GM18511 (cell line): ENCODE results near the gene VWA8.
"Not testable (repeated sequence)": the region's sequence is repeated elsewhere in the genome, so short reads cannot be mapped to it uniquely, and the experiment has no call there.

Experiments
- ATAC-seq: cut with Tn5 transposase; IDR thresholded peaks from one replicate; pipeline ENCODE4 v1.9.1; 2021; ENCODE audit warnings: mild to moderate bottlenecking, moderate library complexity; ENCODE audit not compliant: unreplicated experiment

Gene VWA8

DNA sequence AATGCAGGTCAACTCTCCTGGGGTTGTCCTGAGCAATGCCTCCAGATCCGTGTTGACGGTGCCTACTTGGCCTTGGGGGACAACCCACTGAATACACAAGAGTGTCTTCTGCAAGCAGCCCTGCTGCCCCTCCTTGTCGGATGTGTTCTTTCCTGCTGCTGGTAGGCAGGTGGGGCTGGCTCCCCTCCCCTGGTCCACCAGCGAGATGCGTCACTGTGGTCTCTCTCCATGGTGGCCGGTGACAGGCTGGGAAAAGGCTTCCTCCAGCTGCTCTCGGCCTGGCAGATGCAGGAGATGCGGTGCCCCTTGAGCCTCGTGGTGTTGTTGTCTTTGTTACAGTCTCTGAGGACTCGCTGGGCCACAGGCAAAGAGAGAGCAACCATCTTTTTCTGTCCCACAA is 418.6 kb downstream of the VWA8 start:
- no peak for ATAC-seq

DNA sequence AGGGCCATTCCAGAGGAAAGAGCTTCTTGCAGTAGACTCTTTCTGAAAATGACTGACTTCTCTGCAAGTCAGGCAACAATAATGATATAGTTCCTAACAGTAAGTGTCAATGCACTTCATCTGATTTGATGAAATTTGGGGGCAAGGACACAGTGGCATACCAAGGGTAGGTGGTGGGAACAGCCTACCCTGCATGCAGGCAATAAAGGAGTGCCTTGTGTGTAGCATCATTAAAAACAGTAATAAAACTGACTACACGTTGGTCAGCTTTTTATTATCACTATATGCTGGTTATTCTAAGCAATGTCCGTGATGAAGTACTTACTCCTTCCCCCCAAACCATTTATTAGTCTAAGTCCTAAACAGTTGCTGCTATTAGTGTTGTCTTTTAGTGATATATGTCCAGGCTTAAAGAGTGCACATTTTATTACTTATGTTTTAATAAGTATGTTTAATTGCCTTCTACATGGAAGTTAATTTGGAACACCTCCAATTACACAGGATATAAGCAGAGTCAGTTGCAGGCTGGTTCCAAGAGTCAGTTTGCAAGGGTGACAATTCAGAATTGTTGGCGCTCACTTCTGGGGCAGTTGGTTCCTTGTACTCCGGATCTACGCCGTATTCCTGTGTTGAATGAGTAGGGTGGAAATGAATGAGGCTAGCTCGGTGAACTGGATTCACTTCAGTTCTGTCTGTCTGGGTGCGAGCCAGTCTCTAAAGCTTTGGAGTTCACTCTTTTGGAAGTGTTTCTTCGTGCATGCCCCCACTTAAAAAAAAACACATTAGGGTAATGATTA is 419.6 kb downstream of the VWA8 start:
- ATAC-seq = no peak

DNA sequence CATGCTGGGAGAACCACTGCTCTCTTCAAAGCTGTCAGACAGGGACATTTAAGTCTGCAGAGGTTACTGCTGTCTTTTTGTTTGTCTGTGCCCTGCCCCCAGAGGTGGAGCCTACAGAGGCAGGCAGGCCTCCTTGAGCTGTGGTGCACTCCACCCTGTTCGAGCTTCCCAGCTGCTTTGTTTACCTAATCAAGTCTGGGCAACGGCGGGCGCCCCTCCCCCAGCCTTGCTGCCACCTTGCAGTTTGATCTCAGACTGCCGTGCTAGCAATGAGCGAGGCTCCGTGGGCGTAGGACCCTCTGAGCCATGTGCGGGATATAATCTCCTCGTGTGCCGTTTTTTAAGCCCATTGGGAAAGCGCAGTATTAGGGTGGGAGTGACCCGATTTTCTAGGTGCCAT is 420.7 kb downstream of the VWA8 start:
- not testable (repeated sequence) for ATAC-seq

DNA sequence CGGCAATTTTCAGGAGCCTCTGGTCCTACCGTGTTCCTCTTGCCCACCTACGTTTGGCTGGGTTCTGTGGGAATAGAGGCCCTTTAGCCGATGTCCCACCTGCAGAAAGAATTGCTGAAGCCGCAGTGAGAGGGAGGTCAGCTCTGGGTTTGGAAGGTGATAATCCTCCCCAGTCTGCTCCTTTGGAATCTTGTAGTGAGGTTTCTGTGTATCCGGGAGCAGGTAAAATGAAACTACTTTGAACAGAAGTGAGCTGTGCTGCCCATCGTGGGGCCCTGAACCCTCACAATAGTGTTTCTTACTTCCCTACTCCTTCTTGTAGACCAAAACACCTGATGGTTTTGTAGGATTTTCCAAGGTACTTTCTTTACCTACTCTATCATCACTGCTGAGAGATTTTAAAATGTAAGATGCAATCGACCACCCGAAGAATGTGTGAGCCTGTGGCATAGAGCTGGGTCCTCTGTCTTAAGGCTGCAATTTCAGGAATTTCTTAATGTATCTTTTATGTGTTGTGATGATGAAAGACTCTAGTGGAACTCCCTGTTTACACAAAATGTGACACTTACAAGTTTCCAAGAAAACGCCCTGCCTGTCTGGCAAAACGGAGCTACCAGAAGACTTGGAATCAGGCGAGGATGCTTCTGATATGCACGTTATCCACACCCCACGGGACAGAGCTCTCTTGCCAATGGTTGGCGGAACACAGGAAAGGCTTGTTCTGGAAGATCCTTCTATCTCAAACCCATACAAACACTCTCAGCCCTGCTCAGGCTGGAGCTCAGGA is 427.4 kb downstream of the VWA8 start:
- ATAC-seq = no peak

DNA sequence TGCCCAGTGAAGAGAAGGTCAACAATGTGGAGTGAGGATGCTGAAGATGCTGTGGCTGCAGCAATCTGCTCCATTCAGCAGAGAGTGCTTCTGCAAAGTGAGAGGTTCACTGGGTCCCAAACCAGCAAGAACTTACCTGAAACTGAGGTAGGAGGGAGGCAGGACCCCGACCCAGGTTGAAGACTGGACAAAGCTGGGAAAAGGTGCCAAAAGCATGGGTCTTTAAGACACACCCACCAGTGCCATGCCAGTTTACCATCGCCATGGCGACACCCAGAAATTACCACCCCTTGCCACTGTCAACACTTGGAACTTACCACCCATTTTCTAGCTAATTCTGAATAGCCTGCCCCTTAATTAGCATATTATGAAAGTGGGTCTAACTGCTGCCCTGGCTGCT is 432.9 kb downstream of the VWA8 start:
- ATAC-seq = no peak

DNA sequence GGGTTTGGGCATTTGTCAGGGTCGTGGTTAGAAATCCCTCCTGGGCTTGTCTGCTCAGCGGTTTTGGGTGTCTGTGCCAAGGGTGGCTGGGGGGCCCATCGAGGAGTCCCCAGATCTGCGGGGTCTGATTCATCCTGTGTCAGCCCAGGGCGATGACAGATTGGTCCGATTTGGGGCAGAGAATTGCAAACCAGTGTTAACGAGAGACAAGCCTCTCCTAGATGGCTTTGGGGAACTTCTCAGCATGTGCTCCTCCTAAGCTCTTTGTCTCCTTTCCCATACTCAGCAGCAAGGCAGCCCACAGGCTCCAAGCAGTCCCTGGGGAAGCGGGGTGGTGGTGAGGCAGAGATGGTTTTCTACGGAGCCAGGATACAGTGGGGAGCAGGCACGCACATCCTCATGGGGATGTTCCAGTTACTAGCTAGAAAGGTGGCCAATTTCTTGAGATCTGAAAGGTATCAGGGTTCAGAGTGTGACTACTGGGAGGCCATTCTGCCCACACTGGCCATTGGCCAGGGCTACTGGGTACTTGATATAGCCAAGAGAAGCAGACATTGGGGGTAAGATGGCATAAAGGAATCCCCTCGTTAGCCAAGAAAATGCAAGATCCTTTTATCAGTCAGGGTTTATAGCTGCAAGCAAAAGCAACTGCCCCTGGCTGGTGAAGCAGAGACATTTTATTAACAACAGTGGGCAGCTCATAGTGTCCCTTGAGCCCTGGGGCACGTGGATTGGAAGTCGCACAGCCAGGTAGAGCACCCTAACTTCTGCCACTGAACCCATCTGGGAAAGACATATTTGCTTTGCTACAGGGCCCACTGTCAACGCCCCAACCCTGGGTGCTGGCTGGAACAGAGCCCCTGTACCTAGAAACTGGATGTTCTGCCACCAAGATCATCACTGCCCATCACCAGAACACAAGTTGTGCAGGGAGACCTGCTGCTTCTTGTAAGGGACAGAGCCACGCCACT is 440.0 kb downstream of the VWA8 start:
- ATAC-seq = no peak

DNA sequence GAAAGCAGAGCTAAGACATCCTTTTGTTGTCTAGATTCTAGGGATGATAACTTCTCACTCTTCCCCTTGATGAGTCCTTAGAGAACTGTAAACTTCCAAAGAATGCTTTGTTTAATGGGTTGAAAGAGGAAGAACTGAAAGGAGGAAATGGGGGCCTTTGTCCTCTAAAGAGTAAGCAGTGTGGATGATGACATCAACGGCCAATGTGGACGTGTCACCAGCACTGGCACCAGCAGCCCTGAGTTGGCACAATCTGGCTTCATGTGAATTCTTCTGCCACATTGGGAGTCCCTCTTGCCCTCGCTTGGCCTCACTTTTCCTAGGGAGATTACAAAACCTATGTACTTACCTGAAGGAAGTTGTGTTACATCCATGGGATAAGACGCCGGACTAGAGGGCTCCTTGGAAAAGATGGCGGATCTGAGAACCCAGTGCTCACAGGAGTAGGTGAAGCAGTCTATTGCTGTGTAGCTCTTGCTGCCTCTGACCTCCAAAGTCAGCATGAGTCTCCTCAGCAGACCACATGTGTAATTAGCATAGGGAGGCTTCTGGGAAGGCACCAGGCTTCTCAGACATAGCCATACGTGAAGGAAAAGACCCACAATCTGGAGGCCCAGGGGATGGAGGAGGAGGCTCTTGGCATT is 440.8 kb downstream of the VWA8 start:
- ATAC-seq = no peak
